Central memory CD8-positive, alpha-beta T cell (primary cell): ENCODE measurements around the gene SLC22A16.
"Not testable (repeated sequence)": the region's sequence is repeated elsewhere in the genome, so short reads cannot be mapped to it uniquely, and the experiment has no call there.

Source experiments
- ATAC-seq: fragments of 150-1000 bp; cut with Tn5 transposase; replicated peaks from 2 replicates; pipeline ENCODE4 v1.10.0; 2022; ENCODE audit warnings: mild to moderate bottlenecking, moderate FRiP score, moderate number of reproducible peaks; ENCODE audit not compliant: poor library complexity, severe bottlenecking; ENCODE audit errors: extremely low read depth
- DNase-seq, 2 donors: peaks; one replicate each; pipeline ENCODE4 v3.0.0; 2021; ENCODE audit warnings: low spot score in 2 of 2
- H3K27ac Mint-ChIP-seq: one replicate; pipeline ENCODE4 v1.8.0; 2022; ENCODE audit warnings: low read depth, mild to moderate bottlenecking, moderate library complexity, mixed read lengths
- H3K27me3 Mint-ChIP-seq: one replicate; pipeline ENCODE4 v1.8.0; 2022; ENCODE audit warnings: mixed read lengths
- H3K36me3 Mint-ChIP-seq: one replicate; pipeline ENCODE4 v1.8.0; 2022; ENCODE audit warnings: mild to moderate bottlenecking, moderate library complexity, mixed read lengths; ENCODE audit not compliant: insufficient read depth
- H3K4me1 Mint-ChIP-seq: one replicate; pipeline ENCODE4 v1.8.0; 2022; ENCODE audit warnings: mixed read lengths
- H3K4me3 Mint-ChIP-seq: one replicate; pipeline ENCODE4 v1.8.0; 2022; ENCODE audit warnings: mild to moderate bottlenecking, moderate library complexity, mixed read lengths
- H3K9me3 Mint-ChIP-seq: one replicate; pipeline ENCODE4 v1.8.0; 2022; ENCODE audit warnings: mixed read lengths

The SLC22A16 gene

GRCh38 chr6:110459137-110459536 is 17.3 kb downstream of the SLC22A16 start:
- no peak overlapping the region for H3K27ac Mint-ChIP-seq
- H3K9me3 Mint-ChIP-seq, result no peaks in the 10 kb centered on the region
- no peaks in the 10 kb centered on the region for H3K36me3 Mint-ChIP-seq
- no peak overlapping the region for H3K4me3 Mint-ChIP-seq
- DNase-seq, result no peak
- no peak for ATAC-seq
- no peaks in the 10 kb centered on the region for H3K4me1 Mint-ChIP-seq
- peaks cover 40% of the 10 kb centered on the region for H3K27me3 Mint-ChIP-seq

- ATAC-seq, result no peak
- Mint-ChIP-seq H3K9me3 (no peaks in the 10 kb centered on the region), H3K36me3 (no peaks in the 10 kb centered on the region), H3K27me3 (peaks cover 39% of the 10 kb centered on the region), H3K4me1 (no peaks in the 10 kb centered on the region), H3K4me3 (no peak overlapping the region), H3K27ac (no peak overlapping the region)
- no peak for DNase-seq
These were observed 17.9 kb downstream of the SLC22A16 start for GRCh38 chr6:110458476-110458875.

GRCh38 chr6:110457567-110458175 is 18.7 kb downstream of the SLC22A16 start:
- DNase-seq, ATAC-seq, H3K4me3 Mint-ChIP-seq, H3K27ac Mint-ChIP-seq, H3K36me3 Mint-ChIP-seq, H3K9me3 Mint-ChIP-seq, H3K4me1 Mint-ChIP-seq: not testable (repeated sequence)
- peaks cover 45% of the 10 kb centered on the region for H3K27me3 Mint-ChIP-seq

GRCh38 chr6:110456694-110457093 is 19.7 kb downstream of the SLC22A16 start:
- Mint-ChIP-seq H3K27ac (no peak overlapping the region), H3K36me3 (no peaks in the 10 kb centered on the region), H3K4me3 (no peak overlapping the region), H3K4me1 (no peaks in the 10 kb centered on the region), H3K27me3 (peaks cover 55% of the 10 kb centered on the region), H3K9me3 (no peaks in the 10 kb centered on the region)
- DNase-seq (no peak), ATAC-seq (no peak)

GRCh38 chr6:110449541-110449895 is 26.9 kb downstream of the SLC22A16 start:
- H3K27ac Mint-ChIP-seq, result no peak overlapping the region
- DNase-seq, result no peak
- no peak for ATAC-seq
- no peaks in the 10 kb centered on the region for H3K9me3 Mint-ChIP-seq
- no peaks in the 10 kb centered on the region for H3K36me3 Mint-ChIP-seq
- H3K27me3 Mint-ChIP-seq, result peaks cover 46% of the 10 kb centered on the region
- H3K4me3 Mint-ChIP-seq, result no peak overlapping the region
- no peaks in the 10 kb centered on the region for H3K4me1 Mint-ChIP-seq

GRCh38 chr6:110448846-110449540 is 27.4 kb downstream of the SLC22A16 start:
- H3K27ac Mint-ChIP-seq, result no peak overlapping the region
- peaks cover 46% of the 10 kb centered on the region for H3K27me3 Mint-ChIP-seq
- no peak for ATAC-seq
- H3K9me3 Mint-ChIP-seq, result no peaks in the 10 kb centered on the region
- H3K4me3 Mint-ChIP-seq, result no peak overlapping the region
- DNase-seq, result no peak
- no peaks in the 10 kb centered on the region for H3K4me1 Mint-ChIP-seq
- H3K36me3 Mint-ChIP-seq, result no peaks in the 10 kb centered on the region

GRCh38 chr6:110447761-110448160 is 28.7 kb downstream of the SLC22A16 start:
- Mint-ChIP-seq H3K27ac (no peak overlapping the region), H3K27me3 (peaks cover 46% of the 10 kb centered on the region), H3K4me3 (no peak overlapping the region), H3K36me3 (no peaks in the 10 kb centered on the region), H3K9me3 (no peaks in the 10 kb centered on the region), H3K4me1 (no peaks in the 10 kb centered on the region)
- DNase-seq (no peak), ATAC-seq (no peak)

GRCh38 chr6:110446405-110446804 is 30.0 kb downstream of the SLC22A16 start:
- H3K27ac Mint-ChIP-seq, result no peak overlapping the region
- H3K9me3 Mint-ChIP-seq, result no peaks in the 10 kb centered on the region
- no peak for DNase-seq
- no peak overlapping the region for H3K4me3 Mint-ChIP-seq
- ATAC-seq, result no peak
- no peaks in the 10 kb centered on the region for H3K36me3 Mint-ChIP-seq
- no peaks in the 10 kb centered on the region for H3K4me1 Mint-ChIP-seq
- H3K27me3 Mint-ChIP-seq, result peaks cover 40% of the 10 kb centered on the region

- DNase-seq (no peak), ATAC-seq (no peak)
- H3K36me3 Mint-ChIP-seq, result peaks cover 3% of the 10 kb centered on the region
- H3K4me3 Mint-ChIP-seq, result no peak overlapping the region
- no peaks in the 10 kb centered on the region for H3K4me1 Mint-ChIP-seq
- H3K27ac Mint-ChIP-seq, result no peak overlapping the region
- peaks cover 78% of the 10 kb centered on the region for H3K27me3 Mint-ChIP-seq
- peaks cover 2% of the 10 kb centered on the region for H3K9me3 Mint-ChIP-seq
These were observed 36.4 kb downstream of the SLC22A16 start for GRCh38 chr6:110440026-110440425.

GRCh38 chr6:110439356-110439755 is 37.1 kb downstream of the SLC22A16 start:
- DNase-seq (no peak), ATAC-seq (no peak)
- Mint-ChIP-seq H3K4me1 (no peaks in the 10 kb centered on the region), H3K27me3 (peaks cover 77% of the 10 kb centered on the region), H3K9me3 (peaks cover 4% of the 10 kb centered on the region), H3K36me3 (peaks cover 3% of the 10 kb centered on the region), H3K27ac (no peak overlapping the region), H3K4me3 (no peak overlapping the region)

- ATAC-seq (no peak), DNase-seq (no peak)
- H3K27me3 Mint-ChIP-seq, result peaks cover 51% of the 10 kb centered on the region
- no peak overlapping the region for H3K4me3 Mint-ChIP-seq
- H3K4me1 Mint-ChIP-seq, result no peaks in the 10 kb centered on the region
- H3K9me3 Mint-ChIP-seq, result peaks cover 4% of the 10 kb centered on the region
- no peak overlapping the region for H3K27ac Mint-ChIP-seq
- no peaks in the 10 kb centered on the region for H3K36me3 Mint-ChIP-seq
These were observed 41.3 kb downstream of the SLC22A16 start for GRCh38 chr6:110434961-110435602.

- H3K9me3 Mint-ChIP-seq, result peaks cover 4% of the 10 kb centered on the region
- H3K4me3 Mint-ChIP-seq, result no peak overlapping the region
- H3K36me3 Mint-ChIP-seq, result no peaks in the 10 kb centered on the region
- no peak overlapping the region for H3K27ac Mint-ChIP-seq
- H3K27me3 Mint-ChIP-seq, result peaks cover 50% of the 10 kb centered on the region
- no peaks in the 10 kb centered on the region for H3K4me1 Mint-ChIP-seq
- no peak for DNase-seq
- no peak for ATAC-seq
These were observed 44.0 kb downstream of the SLC22A16 start for GRCh38 chr6:110432285-110432900.

- H3K4me1 Mint-ChIP-seq, result no peaks in the 10 kb centered on the region
- no peaks in the 10 kb centered on the region for H3K36me3 Mint-ChIP-seq
- no peak for ATAC-seq
- no peak overlapping the region for H3K27ac Mint-ChIP-seq
- H3K9me3 Mint-ChIP-seq, result peaks cover 4% of the 10 kb centered on the region
- H3K4me3 Mint-ChIP-seq, result no peak overlapping the region
- H3K27me3 Mint-ChIP-seq, result peaks cover 51% of the 10 kb centered on the region
- DNase-seq, result no peak
These were observed 45.7 kb downstream of the SLC22A16 start for GRCh38 chr6:110430741-110431140.
